ENCODE measurements around the gene FAM228B.
"Not testable (repeated sequence)": the region's sequence is repeated elsewhere in the genome, so short reads cannot be mapped to it uniquely, and the experiment has no call there.

Gene FAM228B

GRCh38 chr2:24123195-24123921 lies at the start of gene FAM228B, which contains the start of gene PFN4:
Gene FAM228B, plus strand, starts transcription at chr2:24123469. Its CDS starts 893 bp downstream, at chr2:24124362.
Gene PFN4, minus strand, starts transcription at chr2:24123334. Its CDS starts 799 bp downstream, at chr2:24122535.
- peak; percentile 87 for DNase-seq

DNA sequence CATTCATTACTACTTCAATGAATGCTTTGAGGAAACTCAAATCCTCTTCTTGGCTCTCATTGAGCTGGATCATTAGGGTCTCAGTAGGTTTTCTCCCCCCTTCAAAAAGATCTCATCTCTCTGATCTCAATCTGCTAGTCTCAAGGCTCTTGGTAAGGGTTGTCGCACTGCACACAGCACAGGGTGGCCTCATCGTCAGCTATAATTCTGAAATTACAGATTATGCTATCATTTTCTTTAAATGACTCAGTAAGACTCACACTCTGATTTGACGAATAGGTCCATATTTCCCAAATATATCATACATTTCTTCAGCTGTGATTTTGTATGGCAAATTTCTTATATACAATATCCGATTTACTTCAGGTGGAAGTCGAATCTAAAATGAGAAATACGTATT lies 49.5 kb upstream of the FAM228B start:
- DNase-seq = peak; percentile 58

DNA sequence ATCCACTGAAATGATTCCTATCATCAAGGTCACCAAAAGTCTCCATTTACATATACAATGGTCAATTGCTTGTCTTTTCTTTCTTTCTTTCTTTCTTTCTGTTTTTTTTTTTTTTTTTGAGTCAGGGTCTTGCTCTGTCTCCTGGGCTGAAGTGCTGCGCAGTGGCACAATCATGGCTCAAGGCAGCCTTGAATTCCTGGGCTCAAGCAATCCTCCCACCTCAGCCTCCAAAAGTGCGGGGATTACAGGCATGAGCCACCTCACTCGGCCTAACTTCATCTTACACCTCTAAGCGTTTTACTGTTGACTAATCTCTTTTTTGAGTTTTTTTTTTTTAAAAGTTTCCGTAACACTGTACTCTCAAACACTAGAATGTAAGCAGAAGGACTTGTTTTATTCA lies 48.0 kb upstream of the FAM228B start:
- no peak for DNase-seq

DNA sequence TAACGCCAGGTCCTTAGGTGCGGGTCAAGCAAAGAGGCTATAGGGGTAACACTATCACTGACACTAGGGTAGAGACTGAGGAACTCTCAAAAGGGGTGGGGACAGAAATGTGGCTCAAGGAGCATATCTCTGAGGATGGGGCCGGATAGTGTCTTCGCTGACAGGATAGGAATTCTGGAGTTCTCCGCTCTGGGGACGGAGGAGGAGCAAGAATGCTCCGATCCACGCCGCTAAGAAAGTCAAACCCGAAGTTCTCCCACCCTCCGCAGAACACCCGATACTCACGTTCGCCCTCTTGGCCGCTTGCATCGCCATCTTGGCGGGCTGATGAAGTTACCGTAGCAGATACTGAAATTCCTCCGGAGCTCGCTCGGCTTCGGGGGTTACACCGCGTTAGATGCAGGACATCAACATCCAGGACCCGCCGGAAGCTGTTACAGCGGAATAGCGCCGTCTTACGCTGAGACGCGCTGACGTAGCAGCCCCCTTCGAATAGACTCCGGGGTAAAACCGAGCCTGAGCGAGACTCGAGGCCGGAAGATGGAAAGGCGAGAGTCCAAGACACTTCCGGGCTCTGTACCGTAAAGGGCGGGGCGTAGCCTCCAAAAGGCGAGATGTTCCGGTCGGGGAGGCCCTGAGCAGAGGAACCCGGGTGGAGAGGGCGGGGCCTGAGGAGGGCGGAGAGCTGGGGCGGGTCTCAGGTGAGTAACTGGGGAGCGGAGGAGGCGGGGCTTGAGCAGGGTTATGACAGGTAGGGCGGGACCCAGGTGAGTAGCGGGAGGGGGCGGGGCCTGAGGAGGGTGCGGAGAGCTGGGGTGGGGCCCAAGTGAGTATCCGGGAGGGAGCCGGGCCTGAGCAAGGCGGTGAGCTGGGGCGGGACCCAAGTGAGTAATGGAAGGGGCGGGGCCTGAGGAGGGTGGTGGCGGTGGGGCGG lies 47.1 kb upstream of the FAM228B start, which contains the start of gene SF3B6:
TSS of gene SF3B6 (minus strand) at position 412 of the 934 bp plus-strand sequence. CDS start at position 315, 97 bp downstream.
- DNase-seq = peak; percentile 100

DNA sequence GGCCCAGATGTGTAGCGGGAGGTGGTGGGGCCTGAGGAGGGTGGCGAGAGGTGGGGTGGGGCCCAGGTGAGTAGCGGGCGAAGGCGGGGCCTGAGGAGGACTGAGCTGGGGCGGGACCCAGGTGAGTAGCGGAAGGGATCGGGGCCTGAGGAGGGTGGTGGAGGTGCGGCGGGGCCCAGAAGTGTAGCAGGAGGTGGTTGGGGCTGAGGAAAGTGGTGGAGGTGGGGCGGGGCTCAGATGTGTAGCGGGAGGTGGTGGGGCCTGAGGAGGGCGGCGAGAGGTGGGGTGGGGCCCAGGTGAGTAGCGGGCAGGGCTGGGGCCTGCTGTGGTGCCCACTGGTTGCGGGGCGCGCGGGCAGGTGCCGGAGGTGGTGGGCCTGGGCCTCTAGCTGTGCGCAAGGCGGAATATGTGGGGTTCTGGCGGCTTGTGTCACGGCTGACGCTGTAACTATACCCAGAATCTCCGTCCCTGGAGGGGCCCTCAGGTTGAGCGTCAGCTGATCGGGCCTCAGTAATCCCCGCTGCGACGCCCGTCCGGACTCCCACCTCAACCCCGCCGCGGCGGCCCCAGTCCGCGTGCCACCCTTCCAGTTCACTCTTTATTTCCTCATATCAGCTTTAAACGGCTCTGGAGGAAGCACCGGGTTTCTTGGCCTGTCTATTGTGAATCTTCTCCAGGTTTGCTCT lies 46.3 kb upstream of the FAM228B start:
- peak; percentile 8 for DNase-seq

- DNase-seq = no peak
Measured at GRCh38 chr2:24077535-24077877, 45.8 kb upstream of the FAM228B start.

- no peak for DNase-seq
Measured at GRCh38 chr2:24077879-24078278, 45.4 kb upstream of the FAM228B start.

GRCh38 chr2:24080701-24081100 lies 42.6 kb upstream of the FAM228B start:
- no peak for DNase-seq

DNA sequence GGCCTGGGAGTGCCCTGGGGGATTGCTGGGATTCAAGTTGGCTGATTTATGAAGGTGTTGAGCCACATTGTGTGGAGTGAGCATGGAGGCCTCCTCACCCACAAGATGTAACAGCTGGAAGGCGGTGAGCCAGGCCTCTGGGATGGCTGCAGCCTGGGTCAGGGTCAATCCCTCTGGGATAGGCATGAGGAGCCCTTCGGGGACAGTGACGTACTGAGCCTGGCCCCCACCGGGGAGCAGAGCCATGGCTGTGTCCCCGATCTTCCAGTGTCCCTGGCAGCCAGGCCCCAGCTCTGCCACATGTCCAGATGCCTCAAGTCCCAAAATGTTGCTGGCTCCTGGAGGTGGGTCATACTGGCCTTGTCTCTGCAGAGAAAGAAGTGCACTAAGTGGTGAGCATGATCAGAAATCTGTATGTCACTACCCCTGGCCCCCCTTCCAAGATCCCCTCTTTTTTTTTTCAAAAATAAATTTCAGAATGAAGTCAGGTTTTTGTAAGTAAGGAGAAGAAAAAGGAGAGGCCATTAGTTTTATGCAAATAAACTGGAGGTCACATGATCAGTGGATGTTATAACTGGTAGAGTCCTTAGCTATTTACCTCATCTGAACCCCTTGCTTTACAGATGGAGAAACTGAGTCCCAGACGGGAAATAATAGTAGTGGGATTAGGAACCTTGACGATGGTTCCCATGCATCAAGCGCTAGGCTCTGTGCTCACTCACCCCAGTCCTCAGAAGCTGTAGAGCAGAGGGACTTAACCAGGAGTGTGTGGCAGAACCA lies 40.3 kb upstream of the FAM228B start:
- no peak for DNase-seq

DNA sequence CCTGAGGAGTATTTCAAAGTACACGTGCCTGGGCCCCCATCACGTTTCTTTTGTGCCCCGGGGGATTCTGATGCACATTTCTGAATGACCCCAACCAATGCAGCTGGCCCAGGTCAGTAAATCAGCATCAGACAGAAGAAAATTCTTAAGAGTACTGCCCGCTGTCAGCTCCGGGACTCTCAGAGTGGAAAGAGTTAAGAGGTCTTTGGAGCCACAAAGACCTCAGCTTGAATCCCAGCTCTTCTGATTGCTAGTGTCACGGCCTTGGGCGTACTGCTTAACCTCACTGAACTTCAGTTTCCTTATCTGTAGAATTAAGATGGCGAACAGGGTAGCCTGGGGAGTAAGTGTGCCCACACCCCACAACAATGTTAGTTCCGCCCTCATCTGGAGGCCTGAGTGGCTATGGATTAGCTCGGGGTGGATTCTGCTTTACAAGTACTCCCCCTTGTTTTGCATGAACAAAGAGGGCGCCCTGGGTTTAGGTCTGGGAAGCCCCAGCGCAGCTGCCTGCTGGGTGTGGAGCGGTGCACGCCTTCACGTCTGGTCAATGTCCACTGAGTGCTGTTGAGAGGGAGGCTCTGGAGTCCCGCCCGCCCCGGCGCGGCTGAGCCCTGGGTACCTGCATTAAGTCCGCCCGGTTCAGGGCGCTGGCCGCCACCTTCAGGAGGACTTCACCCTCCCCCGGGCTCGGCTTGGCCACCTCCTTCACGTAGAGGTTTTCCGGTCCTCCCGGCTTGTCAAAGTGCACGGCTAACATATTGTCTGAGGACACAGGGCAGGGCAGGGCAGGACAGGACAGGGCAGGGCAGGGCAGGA lies 39.5 kb upstream of the FAM228B start:
- peak; percentile 64 for DNase-seq

GRCh38 chr2:24084386-24085199 lies 38.7 kb upstream of the FAM228B start, which contains the start of gene TP53I3:
Gene TP53I3, minus strand, starts transcription at chr2:24084834. Its CDS starts 508 bp downstream, at chr2:24084326.
- peak; percentile 87 for DNase-seq

DNA sequence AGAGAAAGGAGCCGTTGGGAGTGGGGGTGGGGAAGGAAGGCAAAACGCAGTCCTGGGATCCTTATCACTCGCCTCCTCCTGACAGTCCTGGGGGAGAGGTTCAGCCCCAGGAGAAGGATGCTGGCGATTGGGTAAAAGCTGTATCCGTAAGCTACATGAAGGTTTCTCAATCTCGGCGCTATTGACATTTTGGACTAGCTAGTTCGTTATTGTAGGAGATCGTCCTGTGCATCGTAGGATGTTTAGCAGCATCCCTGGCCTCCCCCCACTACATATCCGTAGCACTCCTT lies 38.1 kb upstream of the FAM228B start:
- DNase-seq = no peak

GRCh38 chr2:24086241-24086640 lies 37.0 kb upstream of the FAM228B start:
- DNase-seq = no peak

DNA sequence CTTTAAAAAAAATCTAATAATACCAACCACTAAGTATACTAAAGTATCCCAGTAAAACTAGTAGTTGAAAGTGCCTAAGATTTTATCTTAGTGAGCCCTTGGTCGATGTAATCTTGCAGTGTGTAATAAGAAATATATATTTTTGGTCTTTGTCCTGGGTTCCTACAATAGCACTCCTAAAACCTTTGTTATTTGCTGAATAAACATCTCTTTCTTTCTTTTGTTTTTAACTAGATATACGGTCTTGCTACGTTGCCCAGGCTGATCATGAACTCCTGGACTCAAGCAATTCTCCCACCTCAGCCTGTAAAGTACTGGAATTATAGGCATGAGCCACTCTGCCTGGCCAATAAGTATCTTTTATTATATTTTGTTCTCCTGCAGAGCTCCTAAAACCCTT lies 36.2 kb upstream of the FAM228B start:
- no peak for DNase-seq

DNA sequence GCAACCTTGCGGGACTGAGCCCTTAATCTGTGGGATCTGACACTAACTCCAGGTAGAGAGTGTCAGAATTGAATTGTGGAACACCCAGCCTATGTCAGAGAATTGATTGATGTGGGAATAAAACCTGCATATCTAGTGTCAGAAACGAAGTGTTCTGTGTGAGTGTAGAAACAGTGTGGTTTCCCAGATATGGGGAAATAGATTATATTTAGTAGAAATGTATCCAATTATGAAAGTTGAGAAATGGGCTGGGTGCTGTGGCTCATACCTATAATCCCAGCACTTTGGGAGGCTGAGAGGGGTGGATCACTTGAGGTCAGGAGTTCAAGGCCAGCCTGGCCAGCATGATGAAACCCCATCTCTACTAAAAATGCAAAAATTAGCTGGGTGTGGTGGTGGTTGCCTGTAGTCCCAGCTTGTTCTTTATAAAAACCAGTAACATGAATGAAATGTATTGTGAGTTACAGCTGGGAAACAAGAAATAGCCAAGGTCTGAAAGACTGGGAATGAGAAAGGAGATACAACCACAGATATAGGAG lies 34.4 kb upstream of the FAM228B start:
- no peak for DNase-seq

GRCh38 chr2:24093270-24093669 lies 30.0 kb upstream of the FAM228B start:
- DNase-seq = not testable (repeated sequence)

DNA sequence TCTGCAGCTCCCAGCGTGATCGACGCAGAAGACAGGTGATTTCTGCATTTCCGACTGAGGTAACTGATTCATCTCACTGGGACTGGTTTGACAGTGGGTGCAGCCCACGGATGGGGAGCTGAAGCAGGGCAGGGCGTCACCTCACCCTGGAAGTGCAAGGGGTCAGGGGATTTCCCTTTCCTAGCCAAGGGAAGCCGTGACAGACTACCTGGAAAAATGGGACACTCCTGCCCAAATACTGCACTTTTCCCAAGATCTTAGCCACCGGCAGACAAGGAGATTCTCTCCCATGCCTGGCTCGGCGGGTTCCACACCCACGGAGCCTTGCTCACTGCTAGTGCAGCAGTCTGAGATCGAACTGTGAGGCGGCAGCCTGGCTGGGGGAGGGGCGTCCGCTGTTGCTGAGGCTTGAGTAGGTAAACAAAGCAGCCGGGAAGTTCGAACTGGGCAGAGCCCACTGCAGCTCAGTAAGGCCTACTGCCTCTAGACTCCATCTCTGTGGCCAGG lies 28.0 kb upstream of the FAM228B start:
- DNase-seq = not testable (repeated sequence)

DNA sequence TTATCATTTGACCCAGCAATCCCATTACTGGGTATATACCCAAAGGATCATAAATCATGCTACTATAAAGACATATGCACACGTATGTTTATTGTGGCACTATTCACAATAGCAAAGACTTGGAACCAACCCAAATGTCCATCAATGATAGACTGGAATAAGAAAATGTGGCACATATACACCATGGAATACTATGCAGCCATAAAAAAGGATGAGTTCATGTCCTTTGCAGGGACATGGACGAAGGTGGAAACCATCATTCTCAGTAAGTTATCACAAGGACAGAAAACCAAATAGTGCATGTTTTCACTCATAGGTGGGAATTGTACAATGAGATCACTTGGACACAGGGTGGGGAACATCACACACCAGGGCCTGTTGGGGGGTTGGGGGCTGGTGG lies 22.5 kb upstream of the FAM228B start:
- not testable (repeated sequence) for DNase-seq

GRCh38 chr2:24101992-24102391 lies 21.3 kb upstream of the FAM228B start:
- DNase-seq = no peak

DNA sequence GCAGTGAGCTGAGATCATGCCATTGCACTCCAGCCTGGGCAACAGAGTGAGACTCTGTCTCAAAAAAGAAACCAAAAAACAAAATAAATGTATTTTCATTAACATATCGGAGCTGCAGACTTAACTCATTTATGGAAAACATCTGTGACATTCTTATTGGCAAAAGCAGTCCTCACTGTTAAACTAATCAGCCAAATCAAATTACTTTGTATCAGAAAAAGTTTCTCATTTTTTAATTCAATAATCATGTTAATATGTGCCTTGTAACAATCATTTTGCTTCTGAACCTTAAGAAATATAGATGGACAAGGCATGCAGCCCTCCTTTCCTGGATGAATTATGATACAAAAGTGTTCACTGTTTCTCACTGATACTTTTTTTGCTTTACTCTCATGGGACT lies 20.6 kb upstream of the FAM228B start:
- no peak for DNase-seq
